Measurements from ENCODE around the gene ARPP21.

Gene ARPP21

DNA sequence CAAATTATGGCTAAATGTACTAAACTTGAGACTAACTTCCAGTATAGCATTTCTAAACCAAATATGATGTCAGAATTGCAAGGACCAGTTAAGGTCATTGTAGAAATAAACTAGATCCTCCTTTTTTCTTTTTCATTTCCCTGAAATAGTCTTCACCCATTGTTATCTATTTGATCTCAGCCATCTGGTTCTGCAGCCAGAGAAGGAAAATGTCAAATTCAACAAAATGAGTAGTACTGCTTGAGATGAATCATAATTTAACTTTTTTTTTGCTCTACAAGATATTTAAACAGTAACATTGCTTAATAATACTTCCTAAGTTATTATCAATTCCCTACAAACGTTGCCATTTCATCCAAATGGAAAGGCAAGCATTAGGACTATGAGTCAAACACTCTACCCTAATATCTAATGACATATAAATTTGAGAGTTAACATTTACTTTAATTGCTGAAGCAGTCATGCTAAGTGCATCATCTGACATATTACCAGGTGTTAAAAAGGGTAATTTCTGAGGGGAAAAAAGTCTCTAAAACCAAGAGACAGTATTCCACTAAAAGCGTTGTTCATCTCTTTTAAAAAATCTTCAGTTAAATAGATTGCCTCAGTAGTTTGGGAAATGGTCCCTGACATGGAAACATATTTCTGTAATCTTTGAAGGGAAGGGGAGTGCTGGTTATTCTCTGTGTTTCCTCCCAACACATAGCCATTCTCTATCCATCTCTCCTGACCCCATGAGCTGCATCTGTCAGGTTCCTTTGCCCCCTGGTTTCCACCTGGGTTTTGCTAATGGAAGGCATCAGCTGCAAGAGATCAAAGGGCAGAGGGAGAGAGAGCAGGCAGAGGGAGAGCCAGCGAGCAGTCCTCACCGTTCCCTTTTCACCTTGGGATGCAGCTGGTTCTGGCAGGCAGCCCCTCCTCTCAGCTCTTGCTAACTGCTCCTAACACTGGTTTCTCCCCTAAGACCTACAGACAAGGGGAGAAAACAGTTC is 138.5 kb downstream of the ARPP21 start:
- TF ChIP-seq, protein P1, sequence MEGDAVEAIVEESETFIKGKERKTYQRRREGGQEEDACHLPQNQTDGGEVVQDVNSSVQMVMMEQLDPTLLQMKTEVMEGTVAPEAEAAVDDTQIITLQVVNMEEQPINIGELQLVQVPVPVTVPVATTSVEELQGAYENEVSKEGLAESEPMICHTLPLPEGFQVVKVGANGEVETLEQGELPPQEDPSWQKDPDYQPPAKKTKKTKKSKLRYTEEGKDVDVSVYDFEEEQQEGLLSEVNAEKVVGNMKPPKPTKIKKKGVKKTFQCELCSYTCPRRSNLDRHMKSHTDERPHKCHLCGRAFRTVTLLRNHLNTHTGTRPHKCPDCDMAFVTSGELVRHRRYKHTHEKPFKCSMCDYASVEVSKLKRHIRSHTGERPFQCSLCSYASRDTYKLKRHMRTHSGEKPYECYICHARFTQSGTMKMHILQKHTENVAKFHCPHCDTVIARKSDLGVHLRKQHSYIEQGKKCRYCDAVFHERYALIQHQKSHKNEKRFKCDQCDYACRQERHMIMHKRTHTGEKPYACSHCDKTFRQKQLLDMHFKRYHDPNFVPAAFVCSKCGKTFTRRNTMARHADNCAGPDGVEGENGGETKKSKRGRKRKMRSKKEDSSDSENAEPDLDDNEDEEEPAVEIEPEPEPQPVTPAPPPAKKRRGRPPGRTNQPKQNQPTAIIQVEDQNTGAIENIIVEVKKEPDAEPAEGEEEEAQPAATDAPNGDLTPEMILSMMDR (conservative IDR thresholded peaks at IDR 0.05; ENCODE audit: low read depth, low read length) = no peak
- no peak for DNase-seq (ENCODE audit: low read depth)
- no peak overlapping the region for H3K4me3 ChIP-seq (ENCODE audit: low read depth, low read length)

- no peak for DNase-seq (ENCODE audit: low read depth)
- H3K4me3 ChIP-seq (ENCODE audit: low read depth, low read length) = no peak overlapping the region
- TF ChIP-seq, protein P1 (conservative IDR thresholded peaks at IDR 0.05; ENCODE audit: low read depth, low read length) = no peak
These were observed 140.3 kb downstream of the ARPP21 start for GRCh38 chr3:35779611-35780010.

- TF ChIP-seq, protein P1 (conservative IDR thresholded peaks at IDR 0.05; ENCODE audit: low read depth, low read length) = no peak
- DNase-seq (ENCODE audit: low read depth) = no peak
- no peak overlapping the region for H3K4me3 ChIP-seq (ENCODE audit: low read depth, low read length)
These were observed 141.5 kb downstream of the ARPP21 start for GRCh38 chr3:35780800-35781199.

DNA sequence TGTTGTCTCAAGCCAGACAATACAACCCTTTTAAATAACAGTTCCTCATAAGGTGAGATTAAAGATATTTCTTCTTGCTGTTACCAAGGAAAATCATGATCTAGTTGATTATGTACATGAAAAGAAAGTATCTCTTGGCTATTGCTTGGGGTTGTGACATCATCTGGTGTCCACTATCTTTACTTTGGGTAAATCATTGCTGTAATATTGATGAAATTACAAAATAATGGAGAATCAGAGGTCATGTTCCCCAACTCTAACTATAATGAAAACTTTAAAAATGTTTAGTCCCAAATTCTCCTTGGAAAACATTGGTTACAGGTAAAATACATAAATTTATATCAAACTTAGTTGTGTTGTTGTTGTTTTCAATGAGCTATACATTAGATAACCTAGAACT is 142.2 kb downstream of the ARPP21 start:
- H3K4me3 ChIP-seq (ENCODE audit: low read depth, low read length) = no peak overlapping the region
- TF ChIP-seq, protein P1 (conservative IDR thresholded peaks at IDR 0.05; ENCODE audit: low read depth, low read length) = no peak
- no peak for DNase-seq (ENCODE audit: low read depth)

DNA sequence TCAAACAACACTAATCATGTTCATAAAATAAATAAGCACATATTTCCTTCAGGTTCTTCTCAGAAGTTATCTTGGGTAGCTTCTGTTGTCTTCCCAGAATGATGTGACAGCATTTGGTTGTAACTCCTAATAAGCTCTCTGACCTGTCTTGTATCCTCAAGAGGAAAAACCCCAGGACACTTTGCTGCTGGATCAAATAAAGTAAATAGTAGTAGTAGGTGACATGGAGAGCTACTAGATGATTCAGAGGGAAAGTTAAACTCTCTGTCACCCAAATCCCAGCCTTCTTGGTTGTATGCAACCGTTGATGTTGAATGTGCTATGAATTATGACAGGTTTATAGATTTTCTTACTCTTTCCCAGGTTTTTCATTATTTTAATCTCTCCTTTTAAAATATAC is 143.0 kb downstream of the ARPP21 start:
- TF ChIP-seq, protein P1 (conservative IDR thresholded peaks at IDR 0.05; ENCODE audit: low read depth, low read length) = no peak
- DNase-seq (ENCODE audit: low read depth) = no peak
- H3K4me3 ChIP-seq (ENCODE audit: low read depth, low read length) = no peak overlapping the region

- TF ChIP-seq, protein P1 (conservative IDR thresholded peaks at IDR 0.05; ENCODE audit: low read depth, low read length) = no peak
- H3K4me3 ChIP-seq (ENCODE audit: low read depth, low read length) = no peak overlapping the region
- no peak for DNase-seq (ENCODE audit: low read depth)
These were observed 144.8 kb downstream of the ARPP21 start for GRCh38 chr3:35784169-35784568.

Data from choroid plexus epithelial cell (primary cell).